Uterus (tissue), 2 donors: Measurements from ENCODE around the gene JARID2.

Experiments used
- POLR2A ChIP-seq, 2 donors: fragments of 450-650 bp; IDR thresholded peaks; one replicate each; pipeline ENCODE4 v1.6.1; 2016; ENCODE audit warnings: antibody characterized with exemption in 2 of 2, mild to moderate bottlenecking in 1 of 2, moderate library complexity in 1 of 2
- TF ChIP-seq, protein P1 (sequence below), 4 experiments: fragments of 200-600 bp in 2 of 4; fragments of 450-650 bp in 2 of 4; sonication (generic) in 2 of 4; IDR thresholded peaks; one replicate each; pipeline ENCODE4 v1.5.1; 2016 to 2019; ENCODE audit warnings: antibody characterized with exemption in 4 of 4, mild to moderate bottlenecking in 2 of 4, moderate library complexity in 1 of 4

DNA sequence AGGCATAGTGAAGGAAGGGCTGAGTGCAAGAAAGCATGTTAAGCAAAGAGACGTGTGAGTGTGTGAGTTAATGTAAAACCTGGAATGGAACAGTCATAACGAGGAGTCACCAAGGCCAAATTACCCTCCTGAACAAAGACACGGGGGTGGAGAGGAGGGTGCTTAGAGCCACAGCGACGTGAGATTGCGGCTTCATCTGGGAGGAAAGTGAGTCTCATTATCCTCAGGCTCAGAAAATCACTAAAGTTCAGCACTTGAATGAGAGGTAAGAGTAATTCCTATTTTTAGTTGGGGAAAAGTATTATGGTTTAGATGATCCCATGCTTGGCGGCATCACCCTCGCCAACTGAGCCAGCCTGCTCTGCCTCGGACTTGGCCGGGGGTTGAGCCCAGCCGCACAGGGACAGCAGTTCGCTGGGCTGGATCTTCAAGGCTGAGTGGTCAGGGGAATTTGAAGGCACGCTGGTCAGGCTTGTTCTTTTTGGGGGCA lies 280.4 kb downstream of the JARID2 start:
- TF ChIP-seq, protein P1, sequence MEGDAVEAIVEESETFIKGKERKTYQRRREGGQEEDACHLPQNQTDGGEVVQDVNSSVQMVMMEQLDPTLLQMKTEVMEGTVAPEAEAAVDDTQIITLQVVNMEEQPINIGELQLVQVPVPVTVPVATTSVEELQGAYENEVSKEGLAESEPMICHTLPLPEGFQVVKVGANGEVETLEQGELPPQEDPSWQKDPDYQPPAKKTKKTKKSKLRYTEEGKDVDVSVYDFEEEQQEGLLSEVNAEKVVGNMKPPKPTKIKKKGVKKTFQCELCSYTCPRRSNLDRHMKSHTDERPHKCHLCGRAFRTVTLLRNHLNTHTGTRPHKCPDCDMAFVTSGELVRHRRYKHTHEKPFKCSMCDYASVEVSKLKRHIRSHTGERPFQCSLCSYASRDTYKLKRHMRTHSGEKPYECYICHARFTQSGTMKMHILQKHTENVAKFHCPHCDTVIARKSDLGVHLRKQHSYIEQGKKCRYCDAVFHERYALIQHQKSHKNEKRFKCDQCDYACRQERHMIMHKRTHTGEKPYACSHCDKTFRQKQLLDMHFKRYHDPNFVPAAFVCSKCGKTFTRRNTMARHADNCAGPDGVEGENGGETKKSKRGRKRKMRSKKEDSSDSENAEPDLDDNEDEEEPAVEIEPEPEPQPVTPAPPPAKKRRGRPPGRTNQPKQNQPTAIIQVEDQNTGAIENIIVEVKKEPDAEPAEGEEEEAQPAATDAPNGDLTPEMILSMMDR (IDR thresholded peaks at IDR 0.05), result no peak
- no peak for TF ChIP-seq POLR2A (IDR thresholded peaks at IDR 0.05)
